ENCODE measurements around the gene GPAM.

The GPAM gene

GRCh38 chr10:112226439-112227248 is 43.1 kb upstream of the GPAM start:
- Histone ChIP-seq H3K79me2 (ENCODE audit: low read length) (no peaks in the 10 kb centered on the region), H3K4me3 (ENCODE audit: low read length) (no peak overlapping the region), H4K20me1 (ENCODE audit: insufficient read depth, low read length) (no peaks in the 10 kb centered on the region), H3F3A (ENCODE audit: insufficient read depth, low read length) (no peaks in the 10 kb centered on the region), H3K9me2 (replicated peaks; ENCODE audit: insufficient read depth, low read length) (no peaks in the 10 kb centered on the region), H3K27me3 (replicated peaks; ENCODE audit: insufficient read depth, low read length) (no peaks in the 10 kb centered on the region), H3K36me3 (replicated peaks; ENCODE audit: insufficient read depth, low read length) (no peaks in the 10 kb centered on the region), H3K9ac (ENCODE audit: low read length) (no peak overlapping the region), H3K4me2 (ENCODE audit: low read depth, low read length) (no peak overlapping the region), H3K27ac (ENCODE audit: low read length) (no peak overlapping the region), H3K4me1 (ENCODE audit: low read length) (no peaks in the 10 kb centered on the region), H2AFZ (ENCODE audit: low read length) (no peak overlapping the region), H3K9me3 (replicated peaks; ENCODE audit: insufficient read depth, low read length) (no peaks in the 10 kb centered on the region)
- TF ChIP-seq CTCF (IDR thresholded peaks at IDR 0.05; ENCODE audit: low read length), result no peak
- no peak for TF ChIP-seq EZH2phosphoT487 (IDR thresholded peaks at IDR 0.05; ENCODE audit: low read length)
- no peak for TF ChIP-seq EZH2 (optimal IDR thresholded peaks at IDR 0.05; ENCODE audit: low read depth, low read length)
- no peak for DNase-seq

- H3F3A ChIP-seq (ENCODE audit: insufficient read depth, low read length), result no peaks in the 10 kb centered on the region
- H3K79me2 ChIP-seq (ENCODE audit: low read length), result no peaks in the 10 kb centered on the region
- no peak overlapping the region for H3K9ac ChIP-seq (ENCODE audit: low read length)
- TF ChIP-seq EZH2 (optimal IDR thresholded peaks at IDR 0.05; ENCODE audit: low read depth, low read length) (no peak), EZH2phosphoT487 (IDR thresholded peaks at IDR 0.05; ENCODE audit: low read length) (no peak), CTCF (IDR thresholded peaks at IDR 0.05; ENCODE audit: low read length) (no peak)
- H3K4me3 ChIP-seq (ENCODE audit: low read length), result no peak overlapping the region
- H3K9me2 ChIP-seq (replicated peaks; ENCODE audit: insufficient read depth, low read length), result no peaks in the 10 kb centered on the region
- DNase-seq, result no peak
- no peaks in the 10 kb centered on the region for H3K9me3 ChIP-seq (replicated peaks; ENCODE audit: insufficient read depth, low read length)
- no peaks in the 10 kb centered on the region for H3K4me1 ChIP-seq (ENCODE audit: low read length)
- no peaks in the 10 kb centered on the region for H3K36me3 ChIP-seq (replicated peaks; ENCODE audit: insufficient read depth, low read length)
- no peaks in the 10 kb centered on the region for H4K20me1 ChIP-seq (ENCODE audit: insufficient read depth, low read length)
- no peak overlapping the region for H3K4me2 ChIP-seq (ENCODE audit: low read depth, low read length)
- no peak overlapping the region for H2AFZ ChIP-seq (ENCODE audit: low read length)
- H3K27ac ChIP-seq (ENCODE audit: low read length), result no peak overlapping the region
- no peaks in the 10 kb centered on the region for H3K27me3 ChIP-seq (replicated peaks; ENCODE audit: insufficient read depth, low read length)
Observed at GRCh38 chr10:112225771-112226438, 42.3 kb upstream of the GPAM start.

GRCh38 chr10:112224933-112225529 is 41.5 kb upstream of the GPAM start:
- no peak overlapping the region for H3K27ac ChIP-seq (ENCODE audit: low read length)
- no peak overlapping the region for H3K4me3 ChIP-seq (ENCODE audit: low read length)
- no peaks in the 10 kb centered on the region for H4K20me1 ChIP-seq (ENCODE audit: insufficient read depth, low read length)
- H3K9ac ChIP-seq (ENCODE audit: low read length), result no peak overlapping the region
- DNase-seq, result no peak
- H3K9me2 ChIP-seq (replicated peaks; ENCODE audit: insufficient read depth, low read length), result no peaks in the 10 kb centered on the region
- TF ChIP-seq EZH2phosphoT487 (IDR thresholded peaks at IDR 0.05; ENCODE audit: low read length) (no peak), CTCF (IDR thresholded peaks at IDR 0.05; ENCODE audit: low read length) (no peak)
- no peaks in the 10 kb centered on the region for H3K36me3 ChIP-seq (replicated peaks; ENCODE audit: insufficient read depth, low read length)
- no peak overlapping the region for H2AFZ ChIP-seq (ENCODE audit: low read length)
- H3K4me2 ChIP-seq (ENCODE audit: low read depth, low read length), result no peak overlapping the region
- no peaks in the 10 kb centered on the region for H3K9me3 ChIP-seq (replicated peaks; ENCODE audit: insufficient read depth, low read length)
- no peaks in the 10 kb centered on the region for H3K27me3 ChIP-seq (replicated peaks; ENCODE audit: insufficient read depth, low read length)
- no peaks in the 10 kb centered on the region for H3F3A ChIP-seq (ENCODE audit: insufficient read depth, low read length)
- no peaks in the 10 kb centered on the region for H3K79me2 ChIP-seq (ENCODE audit: low read length)
- H3K4me1 ChIP-seq (ENCODE audit: low read length), result no peaks in the 10 kb centered on the region

Measured in MM.1S (cell line).